WTC11 (cell line): ENCODE measurements around the gene ODAD4.

Experiments used
- SMAD4 ChIP-seq: sonication (generic); formaldehyde crosslinking; IDR thresholded peaks from 2 replicates; pipeline ENCODE4 v1.8.0; 2022; ENCODE audit warnings: mild to moderate bottlenecking, missing genetic modification reagents
- TF ChIP-seq, protein P1 (sequence below): fragments of 200-600 bp; IDR thresholded peaks from 2 replicates; pipeline ENCODE4 v1.8.0; 2022; ENCODE audit warnings: antibody characterized with exemption

DNA sequence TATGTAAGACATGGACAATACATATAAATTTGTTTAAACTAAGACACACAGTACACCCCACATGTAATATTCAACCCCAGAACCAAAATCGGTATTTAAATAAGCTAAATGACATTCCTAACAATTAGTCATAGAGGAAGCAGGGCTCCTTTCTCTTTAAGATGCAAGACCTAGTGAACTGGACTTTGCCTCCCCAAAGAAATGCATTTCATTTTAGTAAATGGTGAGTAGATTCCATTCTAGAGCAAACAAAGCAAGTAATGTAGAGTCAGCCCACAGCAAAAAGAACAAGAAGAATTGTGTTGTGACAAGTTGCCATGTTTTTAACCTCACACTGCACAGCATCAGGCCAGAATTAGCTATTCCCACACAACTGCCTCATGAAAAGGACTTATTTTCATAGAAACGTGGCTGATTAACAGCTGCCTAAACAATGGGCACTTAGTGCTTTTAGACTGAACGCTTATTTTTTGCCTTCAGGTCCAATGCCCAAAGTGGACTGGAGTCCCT, 72.4 kb downstream of the ODAD4 start:
- TF ChIP-seq SMAD4 (CRISPR knock-in tag): no peak
- TF ChIP-seq, protein P1, sequence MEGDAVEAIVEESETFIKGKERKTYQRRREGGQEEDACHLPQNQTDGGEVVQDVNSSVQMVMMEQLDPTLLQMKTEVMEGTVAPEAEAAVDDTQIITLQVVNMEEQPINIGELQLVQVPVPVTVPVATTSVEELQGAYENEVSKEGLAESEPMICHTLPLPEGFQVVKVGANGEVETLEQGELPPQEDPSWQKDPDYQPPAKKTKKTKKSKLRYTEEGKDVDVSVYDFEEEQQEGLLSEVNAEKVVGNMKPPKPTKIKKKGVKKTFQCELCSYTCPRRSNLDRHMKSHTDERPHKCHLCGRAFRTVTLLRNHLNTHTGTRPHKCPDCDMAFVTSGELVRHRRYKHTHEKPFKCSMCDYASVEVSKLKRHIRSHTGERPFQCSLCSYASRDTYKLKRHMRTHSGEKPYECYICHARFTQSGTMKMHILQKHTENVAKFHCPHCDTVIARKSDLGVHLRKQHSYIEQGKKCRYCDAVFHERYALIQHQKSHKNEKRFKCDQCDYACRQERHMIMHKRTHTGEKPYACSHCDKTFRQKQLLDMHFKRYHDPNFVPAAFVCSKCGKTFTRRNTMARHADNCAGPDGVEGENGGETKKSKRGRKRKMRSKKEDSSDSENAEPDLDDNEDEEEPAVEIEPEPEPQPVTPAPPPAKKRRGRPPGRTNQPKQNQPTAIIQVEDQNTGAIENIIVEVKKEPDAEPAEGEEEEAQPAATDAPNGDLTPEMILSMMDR: no peak
